K562 (cell line): Measurements from ENCODE around the gene ID1. TPM values are rescaled to one million over a fixed set of nuclear protein-coding genes. Genes with fewer than 3 reads are reported as not detected.

Source experiments
- ATAC-seq: fragments of 200-7000 bp; cut with Tn5 transposase; 3 replicates; pipeline ENCODE4 v1.9.1; 2020; ENCODE audit warnings: moderate library complexity
- BruUV-seq: library from RNA; stranded (reverse); fragments of 400-500 nt; replicated peaks from 2 replicates; lab custom pipeline; 2021; lab: Mats Ljungman, UMichigan
- CTCF ChIA-PET: fragments of 300-600 bp; formaldehyde crosslinking; extraction: SDS; loops from one replicate; lab custom pipeline; 2021; ENCODE audit warnings: low intra/inter-chr PET ratio; lab: Yijun Ruan, JAX
- POLR2A ChIA-PET: fragments of 300-600, 350-650 bp; sonication (Branson Sonifier 250); formaldehyde crosslinking; extraction: SDS; loops from one replicate; lab custom pipeline; 2021; ENCODE audit warnings: antibody characterized with exemption, inconsistent platforms; lab: Yijun Ruan, JAX
- DNase-seq, 4 experiments: peaks; one replicate each; pipeline versions ENCODE4 v3.0.0 to v3.0.0-alpha.2; 2011 to 2018; ENCODE audit warnings: low spot score in 3 of 4, mixed read lengths in 3 of 4; ENCODE audit errors: extremely low read depth in 1 of 4
- FAIRE-seq: peaks from 2 replicates; lab custom pipeline; 2011; peaks lifted over from hg19 to GRCh38; lab: Jason Lieb, UNC
- H2AFZ ChIP-seq: 2 replicates; pipeline ENCODE4 v1.6.0; 2011; ENCODE audit warnings: low read depth, low read length, control low read depth, inconsistent platforms
- H3K27ac ChIP-seq: fragments of 200-600 bp; 3 replicates; pipeline ENCODE4 v1.8.0; 2011; ENCODE audit warnings: low read depth, mild to moderate bottlenecking, control low read depth, inconsistent platforms, low read length, moderate library complexity, mixed read lengths; ENCODE audit errors: extremely low read depth
- H3K27me3 ChIP-seq, 2 experiments: fragments of 300-600 bp in 1 of 2; 2 replicates in 1 of 2; 3 replicates in 1 of 2; pipeline versions ENCODE4 v1.6.0 to v1.8.0; 2011; ENCODE audit warnings: inconsistent platforms in 2 of 2, low read length in 2 of 2, mild to moderate bottlenecking in 1 of 2, mixed read lengths in 1 of 2, moderate library complexity in 1 of 2; ENCODE audit not compliant: control insufficient read depth in 2 of 2, insufficient read depth in 2 of 2
- H3K36me3 ChIP-seq: fragments of 300-600 bp; 3 replicates; pipeline ENCODE4 v1.8.0; 2011; ENCODE audit warnings: mild to moderate bottlenecking, low read length, inconsistent platforms; ENCODE audit not compliant: control insufficient read depth, insufficient read depth
- H3K4me1 ChIP-seq, 2 experiments: fragments of 200-600 bp in 1 of 2; replicated peaks in 1 of 2; 2 replicates in 1 of 2; 3 replicates in 1 of 2; pipeline versions ENCODE4 v1.5.1 to v1.8.0; 2011; ENCODE audit warnings: inconsistent platforms in 2 of 2, low read length in 2 of 2, mild to moderate bottlenecking in 1 of 2, mixed read lengths in 1 of 2, moderate library complexity in 1 of 2; ENCODE audit not compliant: control insufficient read depth in 2 of 2, insufficient read depth in 2 of 2
- H3K4me2 ChIP-seq: 2 replicates; pipeline ENCODE4 v1.6.1; 2011; ENCODE audit warnings: low read length, control low read depth, inconsistent platforms, mixed read lengths; ENCODE audit not compliant: insufficient read depth
- H3K4me3 ChIP-seq: fragments of 200-600 bp; sonication (generic), shearing (Covaris generic); 2 replicates; pipeline ENCODE4 v1.5.1; 2016; ENCODE audit warnings: control low read depth, inconsistent platforms
- H3K79me2 ChIP-seq: fragments of 200-600 bp; 3 replicates; pipeline ENCODE4 v1.8.0; 2011; ENCODE audit warnings: low read length, inconsistent platforms; ENCODE audit not compliant: control insufficient read depth, insufficient read depth
- H3K9ac ChIP-seq, 2 experiments: 2 replicates each; pipeline versions ENCODE4 v1.6.0 to v1.6.1; 2011; ENCODE audit warnings: low read depth in 2 of 2, low read length in 2 of 2, control low read depth in 1 of 2, inconsistent platforms in 1 of 2, mild to moderate bottlenecking in 1 of 2, mixed read lengths in 1 of 2; ENCODE audit not compliant: insufficient read depth in 1 of 2
- H3K9me1 ChIP-seq: one replicate; pipeline ENCODE4 v1.6.0; 2011; ENCODE audit warnings: inconsistent platforms, mild to moderate bottlenecking, low read length, moderate library complexity; ENCODE audit not compliant: control insufficient read depth, insufficient read depth
- H3K9me3 ChIP-seq: replicated peaks from 2 replicates; pipeline ENCODE4 v1.5.1; 2011; ENCODE audit warnings: low read depth, low read length, inconsistent platforms; ENCODE audit not compliant: control insufficient read depth, insufficient read depth
- H4K20me1 ChIP-seq: replicated peaks from 2 replicates; pipeline ENCODE4 v1.6.1; 2011; ENCODE audit warnings: low read length, inconsistent platforms, mixed read lengths; ENCODE audit not compliant: control insufficient read depth, insufficient read depth
- HNRNPUL1 ChIP-seq: fragments of 200-400 bp; formaldehyde crosslinking; IDR thresholded peaks from 2 replicates; pipeline ENCODE4 v1.6.1; 2017; ENCODE audit warnings: low read length
- POLR2AphosphoS2 ChIP-seq: IDR thresholded peaks from 2 replicates; pipeline ENCODE4 v1.6.1; 2012; ENCODE audit warnings: low read length, improper control_type of control experiment
- RBM22 ChIP-seq: fragments of 200-400 bp; formaldehyde crosslinking; IDR thresholded peaks from 2 replicates; pipeline ENCODE4 v1.6.1; 2018; ENCODE audit warnings: low read length, low read depth; ENCODE audit not compliant: poor library complexity, severe bottlenecking
- WGBS: fragments of 100-300 bp; shearing (Covaris generic); methylation state at CpG from one replicate; pipeline ENCODE4 v1.1.6; 2016; ENCODE audit warnings: low coverage, mixed read lengths; ENCODE audit not compliant: insufficient coverage; ENCODE audit errors: missing lambda C conversion rate; 5-methylcytosine and 5-hydroxymethylcytosine counted together
- in situ Hi-C: fragments of 300-500 bp; cut with MboI; formaldehyde crosslinking; loops from 4 replicates; pipeline ENCODE4 v1.15.0; 2018; ENCODE audit warnings: inconsistent platforms, mixed read lengths
- intact Hi-C: fragments of 100-400 bp; cut with micrococcal nuclease; formaldehyde crosslinking; loops from 2 replicates; pipeline ENCODE4 v1.14.2; 2022
- polyA plus RNA-seq, 8 experiments: library from polyadenylated mRNA; depleted of rRNA in 4 of 8; stranded (reverse) in 5 of 8; unstranded in 3 of 8; fragments of >200 nt; fragmentation: Nextera tagmentation in 2 of 8; fragmentation: Illumina TruSeq in 1 of 8; extraction: Ambion mirVana in 2 of 8; extraction: Trizol in 1 of 8; gene quantifications; 2 replicates each; pipeline versions ENCODE4 v1.2.1 to v1.2.3, GENCODE V29; 2011 to 2014; ENCODE audit warnings: inconsistent platforms in 1 of 8, missing spikeins in 1 of 8
- total RNA-seq, 7 experiments: library from RNA; depleted of rRNA in 6 of 7; stranded (reverse); fragments of >200 nt in 6 of 7; fragmentation: Illumina TruSeq in 2 of 7; extraction: Trizol in 2 of 7; gene quantifications; 2 replicates each; pipeline versions ENCODE4 v1.2.1 to v1.2.3, GENCODE V29; 2011 to 2021; ENCODE audit warnings: low replicate concordance in 1 of 7

Gene ID1
- total and polyA plus RNA-seq, 9 of the 15 experiments (the other 6 are each of a cell fraction or from before 2014, with no cell fraction given): 1.4 to 358 (median 65.0) TPM

DNA sequence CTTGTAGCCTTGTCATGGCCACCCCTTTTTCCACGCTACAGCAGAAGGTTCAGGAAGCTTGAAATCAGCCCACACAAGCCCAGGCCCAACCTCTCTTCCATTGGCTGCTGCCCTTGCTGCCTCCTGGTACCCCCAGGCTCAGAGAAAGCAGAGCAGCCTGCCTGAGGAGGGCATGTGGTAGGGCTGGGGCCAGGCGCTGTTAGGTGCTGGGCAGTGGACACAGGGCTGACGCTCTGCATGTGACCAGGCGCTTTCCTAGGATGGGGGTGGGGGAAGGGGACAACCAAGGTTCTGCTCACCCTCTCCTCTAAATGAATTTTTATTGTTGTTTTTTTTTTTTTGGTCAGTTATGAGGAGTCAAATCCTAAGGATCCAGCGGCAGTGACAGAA, 36.3 kb upstream of the ID1 start:
- CTCF ChIA-PET: interaction anchor here (1.6 to 2.6 kb wide), 3 partner anchors 10 to 155 kb away, joined by 6 to 46 read pairs (median 7); no protein-coding TSS in a partner anchor
- BruUV-seq: no TSS peak
- in situ Hi-C loops (no loop called here), intact Hi-C loops (loop anchor here (1.0 kb wide), 1 partner anchor 45 kb away; no protein-coding TSS in a partner anchor)
- H3K9me1 ChIP-seq: no peaks in the 10 kb centered on the region
- no peak overlapping the region; the same call in 2 of the 3 replicates for H3K27ac ChIP-seq
- no peaks in the 10 kb centered on the region for H3K9me3 ChIP-seq
- H4K20me1 ChIP-seq: no peaks in the 10 kb centered on the region
- no peak for DNase-seq
- peak overlapping the region in 1 of 2 experiments; percentile 57; a peak in 1 of 4 replicates for H3K9ac ChIP-seq
- WGBS: 81% methylated on average over 4 of the region's 5 CpGs
- TF ChIP-seq POLR2AphosphoS2 (0 out of 2 replicates have a peak, but pooled peaks have one; percentile 58), HNRNPUL1 (no peak), RBM22 (peak; percentile 28)
- H2AFZ ChIP-seq: no peak overlapping the region
- no peak overlapping the region for H3K4me2 ChIP-seq
- FAIRE-seq: no peak
- no peak overlapping the region for H3K4me3 ChIP-seq
- H3K4me1 ChIP-seq: peaks cover 13 to 57% of the 10 kb centered on the region in 2 experiments; a peak in 4 of 5 replicates
- peaks cover 67% of the 10 kb centered on the region; the same call in 2 of the 3 replicates for H3K36me3 ChIP-seq
- POLR2A ChIA-PET: interaction anchor here (1.0 to 5.9 kb wide), 5 partner anchors 10 to 66 kb away, joined by 3 to 73 read pairs (median 7); partner anchors contain the start of gene ID1
- no peaks in the 10 kb centered on the region for H3K27me3 ChIP-seq
- H3K79me2 ChIP-seq: peaks cover 13% of the 10 kb centered on the region
- no peak for ATAC-seq
